Neuronal stem cell (in vitro differentiated cells): ENCODE results near the gene L3MBTL4.

Experiments
- DNase-seq: peaks from one replicate; pipeline ENCODE4 v3.0.0-alpha.2; 2013; ENCODE audit warnings: low spot score
- H2AFZ ChIP-seq: one replicate; pipeline ENCODE4 v1.6.1; 2013; ENCODE audit warnings: mild to moderate bottlenecking, low read length, inconsistent platforms
- H2AK5ac ChIP-seq: 2 replicates; pipeline ENCODE4 v1.6.1; 2013; ENCODE audit warnings: low read depth, mild to moderate bottlenecking, inconsistent platforms, low read length, moderate library complexity, mixed read lengths
- H2BK120ac ChIP-seq: 2 replicates; pipeline ENCODE4 v1.6.1; 2013; ENCODE audit warnings: low read depth, mild to moderate bottlenecking, inconsistent platforms, low read length, moderate library complexity, mixed read lengths
- H2BK12ac ChIP-seq: one replicate; pipeline ENCODE4 v1.6.1; 2013; ENCODE audit warnings: low read length, inconsistent platforms
- H2BK15ac ChIP-seq: 2 replicates; pipeline ENCODE4 v1.6.1; 2013; ENCODE audit warnings: mild to moderate bottlenecking, low read length, inconsistent platforms, mixed read lengths
- H2BK5ac ChIP-seq: one replicate; pipeline ENCODE4 v1.6.1; 2013; ENCODE audit warnings: inconsistent platforms, mild to moderate bottlenecking, low read length, moderate library complexity
- H3K14ac ChIP-seq: one replicate; pipeline ENCODE4 v1.6.1; 2013; ENCODE audit warnings: low read length, inconsistent platforms
- H3K18ac ChIP-seq: 2 replicates; pipeline ENCODE4 v1.6.1; 2013; ENCODE audit warnings: low read length, inconsistent platforms
- H3K23ac ChIP-seq: 2 replicates; pipeline ENCODE4 v1.6.1; 2013; ENCODE audit warnings: low read depth, mild to moderate bottlenecking, mixed read lengths, low read length, inconsistent platforms; ENCODE audit not compliant: poor library complexity
- H3K27ac ChIP-seq: replicated peaks from 3 replicates; pipeline ENCODE4 v1.5.1; 2013; ENCODE audit warnings: low read length, inconsistent platforms
- H3K27me3 ChIP-seq, 3 experiments: 2 replicates each; pipeline ENCODE4 v1.6.1; 2013; ENCODE audit warnings: low read length in 3 of 3, mild to moderate bottlenecking in 2 of 3, inconsistent platforms in 1 of 3, low read depth in 1 of 3, mixed read lengths in 1 of 3, moderate library complexity in 1 of 3; ENCODE audit not compliant: control insufficient read depth in 3 of 3, insufficient read depth in 3 of 3
- H3K36me3 ChIP-seq, 2 donors: replicated peaks in 1 of 2; 2 replicates each; pipeline ENCODE4 v1.6.1; 2013; ENCODE audit warnings: low read length in 2 of 2; ENCODE audit not compliant: control insufficient read depth in 2 of 2, insufficient read depth in 2 of 2
- H3K4ac ChIP-seq: 2 replicates; pipeline ENCODE4 v1.6.1; 2013; ENCODE audit warnings: inconsistent platforms, mild to moderate bottlenecking, low read length, moderate library complexity
- H3K4me1 ChIP-seq, 2 donors: 1 replicate in 1 of 2; 2 replicates in 1 of 2; pipeline ENCODE4 v1.6.1; 2013; ENCODE audit warnings: low read length in 2 of 2, low read depth in 1 of 2; ENCODE audit not compliant: control insufficient read depth in 2 of 2, insufficient read depth in 1 of 2
- H3K4me2 ChIP-seq: one replicate; pipeline ENCODE4 v1.6.1; 2013; ENCODE audit warnings: mild to moderate bottlenecking, low read length, inconsistent platforms; ENCODE audit not compliant: insufficient read depth, poor library complexity, severe bottlenecking
- H3K4me3 ChIP-seq, 2 donors: 2 replicates each; pipeline ENCODE4 v1.5.1; 2013; ENCODE audit warnings: low read length in 2 of 2, mild to moderate bottlenecking in 2 of 2, inconsistent platforms in 1 of 2, moderate library complexity in 1 of 2
- H3K79me1 ChIP-seq: one replicate; pipeline ENCODE4 v1.6.1; 2013; ENCODE audit warnings: low read depth, mild to moderate bottlenecking, inconsistent platforms, low read length, moderate library complexity
- H3K9ac ChIP-seq: one replicate; pipeline ENCODE4 v1.6.1; 2013; ENCODE audit warnings: mild to moderate bottlenecking, low read depth, low read length, inconsistent platforms; ENCODE audit not compliant: poor library complexity
- H3K9me3 ChIP-seq, 2 donors: replicated peaks in 1 of 2; 2 replicates each; pipeline versions ENCODE3 to v1.6.1; 2013; ENCODE audit warnings: low read length in 2 of 2, mild to moderate bottlenecking in 2 of 2, inconsistent platforms in 1 of 2, low read depth in 1 of 2, mixed read lengths in 1 of 2, moderate library complexity in 1 of 2; ENCODE audit not compliant: control insufficient read depth in 2 of 2, insufficient read depth in 1 of 2
- H4K8ac ChIP-seq: one replicate; pipeline ENCODE4 v1.6.1; 2013; ENCODE audit warnings: low read depth, mild to moderate bottlenecking, inconsistent platforms, low read length, moderate library complexity
- H4K91ac ChIP-seq: one replicate; pipeline ENCODE4 v1.6.1; 2013; ENCODE audit warnings: low read length, low read depth, mild to moderate bottlenecking, inconsistent platforms; ENCODE audit not compliant: poor library complexity
- WGBS, 2 donors: extraction: QIAGEN DNeasy Blood & Tissue Kit; methylation state at CpG; one replicate each; pipeline ENCODE4 v1.1.7; 2013; ENCODE audit warnings: missing lambda C conversion rate in 2 of 2, mixed read lengths in 1 of 2; ENCODE audit not compliant: insufficient read length in 2 of 2, insufficient replicate concordance in 1 of 2; ENCODE audit errors: extremely low coverage in 2 of 2; 5-methylcytosine and 5-hydroxymethylcytosine counted together

The L3MBTL4 gene

DNA sequence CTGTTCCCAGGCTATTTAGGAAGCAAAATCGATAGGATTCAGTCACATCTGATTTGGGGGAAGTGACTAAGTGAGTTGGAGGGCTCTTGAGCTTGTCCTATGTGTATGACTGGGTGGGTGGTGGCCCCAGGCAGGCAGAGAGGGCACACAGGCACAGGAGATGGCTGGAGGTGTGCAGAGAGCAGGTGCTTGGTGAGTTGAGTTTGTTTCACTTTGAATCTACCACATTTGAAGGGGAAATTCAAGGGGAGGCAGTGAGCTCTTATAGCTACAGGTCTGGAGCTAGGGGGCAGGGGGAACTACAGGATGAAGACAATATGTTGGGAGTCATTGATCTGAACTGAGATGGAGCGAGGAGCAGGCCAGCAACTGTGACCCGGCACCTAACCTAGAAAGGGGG lies 476.9 kb downstream of the L3MBTL4 start:
- no peak for DNase-seq
- H2BK5ac ChIP-seq: no peak overlapping the region
- H3K27ac ChIP-seq: no peak overlapping the region
- H3K27me3 ChIP-seq: no peaks in the 10 kb centered on the region
- no peak overlapping the region for H3K23ac ChIP-seq
- peak overlapping the region in 1 of 2 donors; percentile 31 for H3K4me3 ChIP-seq
- H4K91ac ChIP-seq: no peak overlapping the region
- H3K36me3 ChIP-seq: no peaks in the 10 kb centered on the region
- H2BK15ac ChIP-seq: no peak overlapping the region
- no peak overlapping the region for H3K4me2 ChIP-seq
- no peak overlapping the region for H2BK12ac ChIP-seq
- H3K18ac ChIP-seq: no peak overlapping the region
- no peak overlapping the region for H2BK120ac ChIP-seq
- H2AK5ac ChIP-seq: no peak overlapping the region
- H3K9me3 ChIP-seq: no peaks in the 10 kb centered on the region
- no peaks in the 10 kb centered on the region for H3K79me1 ChIP-seq
- H4K8ac ChIP-seq: no peak overlapping the region
- peaks cover 14 to 20% of the 10 kb centered on the region in 2 donors for H3K4me1 ChIP-seq
- no peak overlapping the region for H3K14ac ChIP-seq
- no peak overlapping the region for H3K4ac ChIP-seq
- no CpG with 5 or more reads among the region's 3 CpGs for WGBS, 2 donors
- H3K9ac ChIP-seq: no peak overlapping the region
- no peak overlapping the region for H2AFZ ChIP-seq

DNA sequence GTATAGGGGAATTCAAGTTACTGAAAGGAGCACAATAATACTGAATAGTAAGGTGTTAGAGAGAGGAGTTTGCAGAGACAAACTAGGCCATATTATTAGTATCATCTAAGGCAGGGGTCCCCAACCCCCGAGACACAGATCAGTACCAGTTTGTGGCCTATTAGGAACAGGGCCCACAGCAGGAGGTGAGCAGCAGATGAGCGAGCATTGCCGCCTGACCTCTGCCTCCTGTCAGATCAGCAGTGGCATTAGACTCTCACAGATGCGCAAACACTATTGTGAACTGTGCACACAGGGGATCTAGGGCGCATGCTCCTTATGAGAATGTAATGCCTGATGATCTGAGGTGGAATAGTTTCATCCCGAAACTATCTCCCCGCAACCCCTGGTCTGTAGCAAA lies 477.6 kb downstream of the L3MBTL4 start:
- DNase-seq: no peak
- peak overlapping the region; percentile 47 for H2AFZ ChIP-seq
- H3K27me3 ChIP-seq: no peaks in the 10 kb centered on the region
- no peak overlapping the region for H3K18ac ChIP-seq
- H3K4me1 ChIP-seq: peaks cover 12 to 16% of the 10 kb centered on the region in 2 donors
- no peak overlapping the region for H4K8ac ChIP-seq
- no peak overlapping the region for H2BK5ac ChIP-seq
- H4K91ac ChIP-seq: no peak overlapping the region
- WGBS, 2 donors: no CpG with 5 or more reads among the region's 7 CpGs
- H3K9ac ChIP-seq: no peak overlapping the region
- no peak overlapping the region for H3K23ac ChIP-seq
- no peak overlapping the region for H2AK5ac ChIP-seq
- no peak overlapping the region for H2BK15ac ChIP-seq
- H3K4me3 ChIP-seq: no peak overlapping the region
- no peak overlapping the region for H3K4ac ChIP-seq
- H3K9me3 ChIP-seq: no peaks in the 10 kb centered on the region
- H3K4me2 ChIP-seq: no peak overlapping the region
- H3K36me3 ChIP-seq: no peaks in the 10 kb centered on the region
- H3K14ac ChIP-seq: no peak overlapping the region
- H2BK12ac ChIP-seq: no peak overlapping the region
- H3K27ac ChIP-seq: no peak overlapping the region
- H3K79me1 ChIP-seq: no peaks in the 10 kb centered on the region
- no peak overlapping the region for H2BK120ac ChIP-seq

DNA sequence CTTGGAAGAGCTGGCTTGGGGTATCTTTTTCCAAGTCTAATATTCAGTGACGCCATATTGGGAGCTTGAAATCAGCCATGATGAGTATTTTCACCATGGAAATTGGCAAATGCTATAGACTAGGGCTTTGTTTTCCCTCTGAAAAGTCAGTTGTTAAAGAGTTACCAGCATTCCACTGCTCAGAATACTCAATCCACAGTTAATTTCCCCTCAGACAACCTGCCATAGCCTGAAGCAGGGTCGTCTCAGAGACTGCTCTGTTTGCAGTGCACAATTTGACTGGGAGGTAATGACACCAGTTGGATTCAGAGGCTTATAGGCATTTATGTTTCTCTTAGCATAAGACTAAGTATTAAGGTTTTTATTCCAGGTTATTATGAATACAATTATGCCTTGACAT lies 483.9 kb downstream of the L3MBTL4 start:
- Histone ChIP-seq H2BK15ac (no peak overlapping the region), H3K14ac (no peak overlapping the region), H4K91ac (no peak overlapping the region), H3K27me3 (no peaks in the 10 kb centered on the region), H3K27ac (no peak overlapping the region), H2BK120ac (no peak overlapping the region), H3K4ac (no peak overlapping the region), H3K4me3 (no peak overlapping the region), H3K18ac (no peak overlapping the region), H4K8ac (no peak overlapping the region), H3K4me1 (no peaks in the 10 kb centered on the region), H3K9ac (no peak overlapping the region), H2BK5ac (no peak overlapping the region), H3K9me3 (peaks cover 3 to 4% of the 10 kb centered on the region in 2 donors), H2AK5ac (no peak overlapping the region), H3K23ac (no peak overlapping the region), H2BK12ac (no peak overlapping the region), H2AFZ (no peak overlapping the region), H3K36me3 (no peaks in the 10 kb centered on the region), H3K79me1 (no peaks in the 10 kb centered on the region), H3K4me2 (no peak overlapping the region)
- DNase-seq: no peak
- no CpG with 5 or more reads among the region's 2 CpGs for WGBS, 2 donors

DNA sequence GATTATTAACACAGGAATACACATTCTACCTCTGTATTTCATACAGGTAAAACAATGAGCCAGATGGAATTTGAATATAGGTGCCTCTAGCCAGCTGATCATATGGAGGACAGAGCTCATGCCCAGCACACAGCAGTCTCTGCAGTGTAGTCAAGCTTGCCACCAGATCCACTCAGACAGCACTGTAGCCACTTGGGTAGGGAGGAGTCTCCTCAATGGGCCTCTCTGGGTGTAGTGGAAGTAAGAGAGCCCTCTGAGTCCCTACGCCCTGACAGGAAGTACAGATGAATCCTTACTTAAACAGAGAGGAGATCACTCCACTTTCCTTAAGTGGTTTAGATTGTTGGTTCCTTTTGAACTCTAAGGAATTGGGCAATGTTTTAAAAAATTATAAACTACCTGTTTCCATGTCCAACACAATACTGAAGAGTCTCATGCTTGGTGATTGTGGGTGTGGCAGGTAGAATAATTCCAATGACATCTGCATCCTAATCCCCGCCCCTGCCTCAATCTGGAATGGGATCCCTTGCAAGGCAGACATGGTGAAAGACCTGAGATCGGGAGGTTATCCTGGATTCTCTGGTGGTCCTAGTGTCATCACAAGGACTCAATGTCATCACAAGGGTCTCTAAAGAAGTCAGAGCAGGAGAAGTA lies 496.4 kb downstream of the L3MBTL4 start:
- Histone ChIP-seq H4K8ac (no peak overlapping the region), H3K9ac (no peak overlapping the region), H3K4me2 (no peak overlapping the region), H2BK12ac (no peak overlapping the region), H2AFZ (no peak overlapping the region), H2BK15ac (no peak overlapping the region), H3K4ac (no peak overlapping the region), H3K27ac (no peak overlapping the region), H3K9me3 (no peaks in the 10 kb centered on the region), H2AK5ac (no peak overlapping the region), H3K27me3 (no peaks in the 10 kb centered on the region), H3K14ac (no peak overlapping the region), H3K23ac (no peak overlapping the region), H3K79me1 (no peaks in the 10 kb centered on the region), H3K4me3 (no peak overlapping the region), H3K4me1 (no peaks in the 10 kb centered on the region), H2BK5ac (no peak overlapping the region), H2BK120ac (no peak overlapping the region), H3K36me3 (peaks cover 0 to 25% of the 10 kb centered on the region in 2 donors), H4K91ac (no peak overlapping the region), H3K18ac (no peak overlapping the region)
- no CpG with 5 or more reads among the region's 3 CpGs for whole genome bisulfite sequencing, 2 donors
- DNase-seq: no peak
